ENCODE results near the gene WWOX.

DNA sequence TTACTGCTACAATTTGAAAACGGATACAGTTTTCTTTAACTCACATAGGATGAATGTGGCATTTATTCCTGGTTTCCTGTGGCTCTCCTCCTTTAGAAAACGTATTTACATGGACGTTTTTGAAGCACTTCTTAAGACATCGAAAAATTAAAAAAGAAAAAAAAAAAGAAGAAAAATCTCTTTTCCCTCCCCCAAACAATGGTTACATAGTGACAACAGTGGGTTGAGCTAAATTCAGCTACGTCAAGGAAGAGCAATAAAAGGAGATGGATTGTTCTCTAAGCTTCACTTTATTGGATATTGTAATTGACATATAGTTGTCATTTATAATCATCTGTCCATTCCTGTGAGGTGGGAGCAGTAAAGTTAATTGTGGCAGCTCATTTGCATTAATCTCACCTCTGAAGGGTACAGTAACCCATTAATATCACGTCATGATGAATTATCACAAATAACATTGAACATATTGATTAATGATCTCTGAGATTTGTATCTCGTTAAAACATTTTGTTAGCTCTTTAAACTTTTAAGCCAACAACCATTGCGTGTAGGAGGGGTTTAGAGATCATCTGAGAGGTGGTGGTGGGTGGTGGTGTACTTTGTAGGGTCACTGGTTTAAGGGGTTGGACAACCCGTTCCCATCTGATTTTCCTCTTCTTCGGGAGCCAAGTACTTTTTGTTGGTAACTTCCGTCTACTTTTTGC lies 184.2 kb downstream of the WWOX start:
- TF ChIP-seq, protein P1, sequence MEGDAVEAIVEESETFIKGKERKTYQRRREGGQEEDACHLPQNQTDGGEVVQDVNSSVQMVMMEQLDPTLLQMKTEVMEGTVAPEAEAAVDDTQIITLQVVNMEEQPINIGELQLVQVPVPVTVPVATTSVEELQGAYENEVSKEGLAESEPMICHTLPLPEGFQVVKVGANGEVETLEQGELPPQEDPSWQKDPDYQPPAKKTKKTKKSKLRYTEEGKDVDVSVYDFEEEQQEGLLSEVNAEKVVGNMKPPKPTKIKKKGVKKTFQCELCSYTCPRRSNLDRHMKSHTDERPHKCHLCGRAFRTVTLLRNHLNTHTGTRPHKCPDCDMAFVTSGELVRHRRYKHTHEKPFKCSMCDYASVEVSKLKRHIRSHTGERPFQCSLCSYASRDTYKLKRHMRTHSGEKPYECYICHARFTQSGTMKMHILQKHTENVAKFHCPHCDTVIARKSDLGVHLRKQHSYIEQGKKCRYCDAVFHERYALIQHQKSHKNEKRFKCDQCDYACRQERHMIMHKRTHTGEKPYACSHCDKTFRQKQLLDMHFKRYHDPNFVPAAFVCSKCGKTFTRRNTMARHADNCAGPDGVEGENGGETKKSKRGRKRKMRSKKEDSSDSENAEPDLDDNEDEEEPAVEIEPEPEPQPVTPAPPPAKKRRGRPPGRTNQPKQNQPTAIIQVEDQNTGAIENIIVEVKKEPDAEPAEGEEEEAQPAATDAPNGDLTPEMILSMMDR (IDR thresholded peaks at IDR 0.05) = no peak
- no peak for TF ChIP-seq EZH2 (IDR thresholded peaks at IDR 0.05; ENCODE audit: borderline replicate concordance, insufficient read depth, low read depth, low read length, poor library complexity, severe bottlenecking)
